ENCODE data around the gene CACNA1D.
A peak's percentile ranks its signal among the peaks of the same experiment; 100 is the strongest.

DNA sequence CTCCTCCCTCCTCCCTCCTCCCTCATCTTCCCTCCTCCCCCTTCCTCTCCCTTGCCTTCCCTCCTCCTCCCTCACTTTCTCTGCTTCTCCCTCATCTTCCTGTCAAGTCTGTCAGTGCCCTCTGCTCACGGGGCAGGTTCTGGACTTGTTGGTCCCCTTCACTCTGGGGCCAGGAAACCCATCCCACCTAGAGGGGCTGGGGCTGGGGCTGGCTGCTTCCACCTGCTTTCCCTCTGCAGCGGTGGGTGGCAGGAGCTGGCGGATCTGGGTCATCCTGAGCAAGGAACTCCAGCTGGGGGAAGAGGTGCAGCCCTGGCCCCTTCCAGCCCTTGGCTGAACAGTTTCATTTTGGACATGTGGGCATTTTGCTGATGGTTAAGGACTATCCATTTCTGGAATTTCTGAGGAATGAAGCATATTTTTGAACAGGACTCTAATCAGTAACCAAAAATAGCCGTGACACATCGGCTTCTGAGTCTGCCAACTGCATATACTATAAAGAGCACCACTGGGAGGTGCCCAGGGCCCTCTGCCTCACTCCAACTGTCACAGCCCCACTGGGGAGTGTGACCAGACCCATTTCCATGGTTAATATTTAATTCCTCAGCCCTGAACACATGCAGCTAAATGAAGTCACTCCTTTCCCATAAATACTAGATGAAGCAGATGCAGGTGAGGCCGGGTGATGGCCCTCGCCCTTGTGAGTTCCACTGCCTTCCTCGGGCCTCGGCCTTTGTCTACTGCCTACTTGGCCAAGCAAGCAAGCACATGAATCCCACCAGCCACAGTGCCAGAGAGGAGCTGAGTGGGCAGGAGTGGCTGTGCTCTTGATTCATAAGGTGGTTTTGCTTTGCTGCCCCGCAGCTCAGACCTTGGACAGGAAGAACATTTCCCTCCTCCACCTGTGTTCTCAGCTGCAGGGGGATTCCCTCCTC is 312.0 kb downstream of the CACNA1D start:
- TF ChIP-seq POLR2A (IDR thresholded peaks at IDR 0.05) = peak; percentile 22
- peak in 1 of 3 donors; percentile 27 for TF ChIP-seq POLR2AphosphoS5 (IDR thresholded peaks at IDR 0.05)
- TF ChIP-seq, protein P1, sequence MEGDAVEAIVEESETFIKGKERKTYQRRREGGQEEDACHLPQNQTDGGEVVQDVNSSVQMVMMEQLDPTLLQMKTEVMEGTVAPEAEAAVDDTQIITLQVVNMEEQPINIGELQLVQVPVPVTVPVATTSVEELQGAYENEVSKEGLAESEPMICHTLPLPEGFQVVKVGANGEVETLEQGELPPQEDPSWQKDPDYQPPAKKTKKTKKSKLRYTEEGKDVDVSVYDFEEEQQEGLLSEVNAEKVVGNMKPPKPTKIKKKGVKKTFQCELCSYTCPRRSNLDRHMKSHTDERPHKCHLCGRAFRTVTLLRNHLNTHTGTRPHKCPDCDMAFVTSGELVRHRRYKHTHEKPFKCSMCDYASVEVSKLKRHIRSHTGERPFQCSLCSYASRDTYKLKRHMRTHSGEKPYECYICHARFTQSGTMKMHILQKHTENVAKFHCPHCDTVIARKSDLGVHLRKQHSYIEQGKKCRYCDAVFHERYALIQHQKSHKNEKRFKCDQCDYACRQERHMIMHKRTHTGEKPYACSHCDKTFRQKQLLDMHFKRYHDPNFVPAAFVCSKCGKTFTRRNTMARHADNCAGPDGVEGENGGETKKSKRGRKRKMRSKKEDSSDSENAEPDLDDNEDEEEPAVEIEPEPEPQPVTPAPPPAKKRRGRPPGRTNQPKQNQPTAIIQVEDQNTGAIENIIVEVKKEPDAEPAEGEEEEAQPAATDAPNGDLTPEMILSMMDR (IDR thresholded peaks at IDR 0.05) = no peak
